GM20431 (cell line): ENCODE data around the gene ARRB1.
"Not testable (repeated sequence)": the region's sequence is repeated elsewhere in the genome, so short reads cannot be mapped to it uniquely, and the experiment has no call there.

Source experiments
- in situ Hi-C: fragments of 300-500 bp; cut with MseI, MboI; formaldehyde crosslinking; loops from one replicate; pipeline ENCODE4 v1.15.0; 2020; ENCODE audit warnings: low sequenced_read_pairs; ENCODE audit not compliant: unreplicated experiment

The ARRB1 gene

DNA sequence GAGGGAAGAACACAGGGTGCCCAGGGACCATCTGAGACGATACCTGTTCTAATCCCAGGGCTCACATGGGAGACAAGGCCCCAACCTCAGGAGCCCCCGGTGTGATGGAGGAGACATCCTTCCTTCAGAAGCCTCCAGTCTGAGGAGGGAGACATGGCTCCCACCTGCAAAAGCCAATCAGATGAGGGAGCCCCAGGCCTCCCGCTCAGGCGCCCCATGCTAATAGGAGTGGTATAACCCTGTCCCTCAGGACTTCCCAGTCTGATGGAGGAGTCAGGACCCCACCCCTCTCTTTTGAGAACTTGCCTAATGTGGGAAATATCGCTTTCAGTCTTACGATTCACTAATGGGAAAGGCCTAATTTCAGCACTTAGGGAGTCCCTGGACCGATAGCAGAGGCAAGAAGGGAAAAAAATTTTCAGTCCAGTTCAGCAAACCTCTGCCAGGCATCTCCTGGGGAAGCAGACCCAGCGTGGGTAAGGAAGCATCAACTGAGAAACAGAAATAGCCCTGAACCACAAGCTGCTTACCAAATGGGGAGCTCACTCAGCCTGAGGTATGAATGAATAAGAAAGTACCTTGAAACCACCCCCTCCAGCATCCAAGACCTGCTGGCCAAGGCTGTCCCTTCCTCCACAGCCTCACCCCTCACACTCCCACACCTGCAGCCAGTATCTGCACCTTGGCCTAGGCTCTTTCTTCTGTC, 5.9 kb downstream of the ARRB1 start:
- in situ Hi-C loops = no loop called here

GRCh38 chr11:75344761-75345454, 6.6 kb downstream of the ARRB1 start:
- in situ Hi-C loops = no loop called here

DNA sequence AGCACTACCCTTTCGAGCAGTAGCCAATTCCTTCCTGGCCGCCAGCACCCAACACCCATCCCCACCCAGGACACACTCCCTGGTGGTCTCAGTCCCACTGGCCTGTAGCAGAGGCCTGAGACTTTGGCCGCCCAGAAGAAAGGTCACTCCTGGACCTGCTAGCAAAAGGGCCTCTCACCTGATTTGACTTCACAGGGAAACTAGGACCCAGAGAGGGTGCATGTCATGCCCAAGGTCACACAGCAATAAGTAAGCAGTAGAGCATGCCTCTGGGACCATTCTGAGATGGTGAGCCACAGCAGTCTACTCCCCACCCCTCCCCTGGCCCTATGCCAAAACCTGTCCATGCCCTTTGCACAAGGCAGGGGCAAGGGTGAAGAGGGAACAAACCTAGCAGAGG, 7.3 kb downstream of the ARRB1 start:
- in situ Hi-C loops = no loop called here

GRCh38 chr11:75342966-75343870, 8.2 kb downstream of the ARRB1 start:
- in situ Hi-C loops = no loop called here

- in situ Hi-C loops = no loop called here
Measured at GRCh38 chr11:75342231-75342918, 9.1 kb downstream of the ARRB1 start.

- in situ Hi-C loops = no loop called here
Measured at GRCh38 chr11:75341612-75342011, 9.8 kb downstream of the ARRB1 start.

DNA sequence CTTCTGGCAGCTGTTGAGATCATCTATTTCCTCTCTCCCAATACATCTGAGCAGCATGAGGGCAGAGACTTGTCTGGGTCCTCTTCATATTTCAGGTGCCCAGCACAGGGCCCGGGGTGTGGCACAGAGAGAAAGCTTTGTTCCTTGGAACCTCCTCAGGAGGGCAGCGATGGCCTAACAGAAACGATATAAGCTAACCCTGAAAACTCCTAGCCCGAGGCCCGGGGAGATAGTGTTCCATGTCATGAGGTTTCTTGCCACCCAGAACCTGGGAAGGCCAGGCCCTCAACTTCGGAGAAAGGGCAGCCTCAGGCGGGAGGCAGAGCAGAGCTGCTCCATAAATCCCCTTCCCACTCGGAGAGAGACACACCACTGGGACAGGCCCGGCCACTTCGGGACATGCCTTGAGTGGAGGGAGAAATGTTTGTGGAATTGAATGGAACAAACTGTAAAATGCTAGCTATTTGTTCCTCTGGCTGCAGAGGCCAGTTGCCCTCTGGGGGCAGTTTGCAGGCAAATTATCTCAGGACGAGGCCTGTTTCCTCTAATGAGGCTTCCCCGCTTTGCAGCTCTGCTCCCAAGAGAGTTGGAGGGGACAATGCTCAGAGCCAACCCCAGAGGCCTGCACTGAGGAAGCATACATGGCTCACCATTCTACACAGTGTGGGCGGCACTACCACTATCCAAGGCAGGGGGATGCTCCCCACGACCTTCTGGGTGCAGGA, 11.6 kb downstream of the ARRB1 start:
- in situ Hi-C loops = no loop called here

GRCh38 chr11:75338516-75339208, 12.8 kb downstream of the ARRB1 start:
- in situ Hi-C loops = no loop called here

- in situ Hi-C loops = no loop called here
Measured at GRCh38 chr11:75337195-75337654, 14.2 kb downstream of the ARRB1 start.

- in situ Hi-C loops = no loop called here
Measured at GRCh38 chr11:75334976-75335375, 16.5 kb downstream of the ARRB1 start.

- in situ Hi-C loops = no loop called here
Measured at GRCh38 chr11:75334402-75334891, 17.0 kb downstream of the ARRB1 start.

DNA sequence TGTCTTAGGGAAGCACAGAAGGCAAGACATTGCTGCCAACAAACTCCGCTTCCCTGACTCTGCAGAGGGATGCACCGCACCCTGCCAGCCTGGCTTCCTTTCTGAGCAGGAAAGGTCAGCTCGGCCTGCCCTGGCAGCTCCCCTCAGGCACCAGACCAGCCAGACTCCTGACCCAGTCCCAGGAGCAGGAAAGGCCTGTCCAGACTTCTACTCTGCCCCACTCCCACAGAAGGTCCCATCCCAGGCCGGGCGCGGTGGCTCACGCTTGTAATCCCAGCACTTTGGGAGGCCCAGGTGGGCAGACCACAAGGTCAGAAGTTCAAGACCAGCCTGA, 17.7 kb downstream of the ARRB1 start:
- in situ Hi-C loops = no loop called here

GRCh38 chr11:75333022-75333806, 18.2 kb downstream of the ARRB1 start:
- in situ Hi-C loops = no loop called here

GRCh38 chr11:75331761-75332160, 19.7 kb downstream of the ARRB1 start:
- in situ Hi-C loops = not testable (repeated sequence)

DNA sequence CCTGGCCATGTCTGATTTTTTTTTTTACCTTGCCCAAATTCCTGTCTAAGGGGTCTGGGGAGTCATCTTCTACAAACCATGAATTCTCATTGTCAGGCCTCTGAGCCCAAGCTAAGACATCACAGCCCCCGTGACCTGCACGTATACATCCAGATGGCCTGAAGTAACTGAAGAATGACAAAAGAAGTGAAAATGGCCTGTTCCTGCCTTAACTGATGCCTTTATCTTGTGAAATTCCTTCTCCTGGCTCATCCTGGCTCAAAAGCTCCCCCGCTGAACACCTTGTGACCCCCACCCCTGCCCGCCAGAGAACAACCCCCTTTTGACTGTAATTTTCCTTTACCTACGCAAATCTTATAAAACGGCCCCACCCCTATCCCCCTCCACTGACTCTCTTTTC, 20.2 kb downstream of the ARRB1 start:
- in situ Hi-C loops = not testable (repeated sequence)

DNA sequence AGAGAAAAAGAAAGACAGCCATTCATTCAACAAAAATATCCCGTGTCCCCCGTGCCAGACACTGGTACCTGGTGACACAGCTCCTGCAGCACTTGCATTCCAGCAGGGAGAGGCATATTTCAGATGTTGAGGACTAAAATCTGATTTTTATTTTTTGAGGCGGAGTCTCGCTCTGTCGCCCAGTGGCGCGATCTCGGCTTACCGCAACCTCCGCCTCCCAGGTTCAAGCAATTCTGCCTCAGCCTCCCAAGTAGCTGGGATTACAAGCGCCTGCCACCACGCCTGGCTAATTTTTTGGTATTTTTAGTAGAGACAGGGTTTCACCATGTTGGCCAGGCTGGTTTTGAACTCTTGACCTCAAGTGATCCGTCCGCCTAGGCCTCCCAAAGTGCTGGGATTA, 20.6 kb downstream of the ARRB1 start:
- in situ Hi-C loops = not testable (repeated sequence)

DNA sequence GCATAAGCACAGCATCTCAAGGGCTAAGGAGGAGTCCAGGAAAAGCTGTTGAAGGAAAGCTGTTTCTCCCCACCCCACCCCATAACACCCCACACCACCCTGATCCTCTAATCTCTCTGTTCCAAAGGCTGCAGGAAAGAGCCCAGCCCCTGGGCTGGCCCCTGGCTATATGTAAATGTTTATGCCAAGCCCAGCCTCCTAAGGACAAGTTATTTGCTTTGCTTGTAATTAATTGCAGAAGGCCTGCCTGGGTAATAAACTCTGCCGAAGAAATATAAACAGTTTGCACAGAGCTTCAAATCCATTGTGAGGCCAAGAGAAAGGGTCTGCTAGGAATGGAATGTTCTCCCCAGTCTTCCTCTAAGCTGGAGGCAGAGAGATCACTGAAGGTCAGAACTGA, 21.2 kb downstream of the ARRB1 start:
- in situ Hi-C loops = no loop called here
